Cardiac septum (tissue), 1 donor: Measurements from ENCODE around the gene HOXC10. TPM values are rescaled to one million over a fixed set of nuclear protein-coding genes. Genes with fewer than 3 reads are reported as not detected.

Experiments used
- DNase-seq: peaks from one replicate; pipeline ENCODE4 v3.0.0-alpha.2; 2020; ENCODE audit warnings: low spot score
- intact Hi-C: fragments of 100-400 bp; cut with DNase I; formaldehyde crosslinking; loops from one replicate; pipeline ENCODE4 v1.14.0; 2022
- total RNA-seq: library from RNA; stranded (reverse); fragmentation: NEBNext Ultra II Directional; extraction: Animal tissue kit (Norgen Biotek cat#: 25700); gene quantifications from one replicate; pipeline ENCODE4 v1.2.1, GENCODE V29; 2021
- donor health status: DM: no; HTN: no; CAD: no.

The HOXC10 gene
- total RNA-seq, 1 donor from 2014 or later: not detected

DNA sequence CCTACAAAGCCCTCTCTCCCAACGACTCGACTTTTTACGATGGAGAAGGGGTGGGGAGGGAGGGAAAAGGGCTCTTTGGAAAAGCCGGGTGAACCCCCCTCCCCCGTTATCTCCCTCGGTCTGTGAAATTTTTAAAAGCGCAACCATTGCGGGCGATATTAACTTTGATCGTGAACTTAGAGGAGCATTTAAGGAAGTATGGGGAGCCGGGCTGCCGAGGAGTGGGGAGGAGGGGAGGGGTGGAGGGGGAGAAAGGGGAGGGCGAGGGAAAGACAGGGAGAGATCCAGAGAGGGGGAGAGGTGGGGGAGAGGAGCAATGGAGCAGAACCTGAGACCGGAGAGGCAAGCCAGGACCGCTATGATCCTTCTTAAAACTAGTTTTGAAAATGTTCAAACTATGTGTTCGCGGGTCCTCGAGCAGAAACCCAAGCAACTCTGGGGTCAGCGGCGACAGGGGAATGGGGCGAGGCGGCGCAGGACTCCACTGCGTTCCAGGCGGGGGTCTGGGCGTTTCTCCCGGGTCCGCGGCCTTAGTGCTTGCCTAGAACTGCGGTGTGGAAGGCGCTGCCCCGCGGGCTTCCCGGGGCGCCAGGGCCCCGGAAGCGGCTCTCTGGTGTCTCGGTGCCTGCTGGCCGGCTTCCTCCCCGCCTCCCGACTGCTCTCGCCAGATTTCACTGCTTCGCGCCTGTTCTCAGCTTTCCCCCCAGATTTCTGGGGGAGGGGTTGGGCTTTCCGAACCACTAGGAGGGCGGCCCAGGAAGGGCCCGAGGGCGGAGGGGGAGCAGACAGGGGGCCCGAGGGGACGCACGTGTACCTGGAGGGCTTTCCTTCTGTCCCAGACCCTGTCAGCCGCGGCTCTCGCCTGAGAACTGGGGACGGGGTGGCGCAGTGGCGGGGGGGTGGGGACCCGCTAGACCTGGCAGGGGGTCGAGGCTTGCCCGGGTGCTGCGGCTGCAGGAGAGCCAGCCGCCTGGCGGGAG, 10.6 kb upstream of the HOXC10 start, which contains the start of gene HOTAIR:
Gene HOTAIR, minus strand, starts transcription at position 871 of the 980 bp plus-strand sequence.
- intact Hi-C loops: no loop called here
- DNase-seq: no peak

DNA sequence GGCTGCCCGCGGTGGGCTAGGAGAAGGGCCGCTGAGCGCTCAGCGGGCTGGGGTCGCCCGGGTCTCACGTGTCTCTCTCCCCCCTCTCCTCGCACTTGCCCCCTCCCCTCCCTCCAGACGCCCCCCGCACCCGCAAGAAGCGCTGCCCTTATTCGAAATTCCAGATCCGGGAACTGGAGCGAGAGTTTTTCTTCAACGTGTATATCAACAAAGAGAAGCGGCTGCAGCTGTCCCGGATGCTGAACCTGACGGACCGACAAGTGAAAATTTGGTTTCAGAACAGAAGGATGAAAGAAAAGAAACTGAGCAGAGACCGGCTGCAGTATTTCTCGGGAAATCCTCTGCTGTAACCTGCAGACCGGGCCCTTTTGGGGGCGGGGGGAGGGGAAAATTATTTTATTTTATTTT, 9.9 kb upstream of the HOXC10 start:
- intact Hi-C loops: no loop called here
- no peak for DNase-seq

DNA sequence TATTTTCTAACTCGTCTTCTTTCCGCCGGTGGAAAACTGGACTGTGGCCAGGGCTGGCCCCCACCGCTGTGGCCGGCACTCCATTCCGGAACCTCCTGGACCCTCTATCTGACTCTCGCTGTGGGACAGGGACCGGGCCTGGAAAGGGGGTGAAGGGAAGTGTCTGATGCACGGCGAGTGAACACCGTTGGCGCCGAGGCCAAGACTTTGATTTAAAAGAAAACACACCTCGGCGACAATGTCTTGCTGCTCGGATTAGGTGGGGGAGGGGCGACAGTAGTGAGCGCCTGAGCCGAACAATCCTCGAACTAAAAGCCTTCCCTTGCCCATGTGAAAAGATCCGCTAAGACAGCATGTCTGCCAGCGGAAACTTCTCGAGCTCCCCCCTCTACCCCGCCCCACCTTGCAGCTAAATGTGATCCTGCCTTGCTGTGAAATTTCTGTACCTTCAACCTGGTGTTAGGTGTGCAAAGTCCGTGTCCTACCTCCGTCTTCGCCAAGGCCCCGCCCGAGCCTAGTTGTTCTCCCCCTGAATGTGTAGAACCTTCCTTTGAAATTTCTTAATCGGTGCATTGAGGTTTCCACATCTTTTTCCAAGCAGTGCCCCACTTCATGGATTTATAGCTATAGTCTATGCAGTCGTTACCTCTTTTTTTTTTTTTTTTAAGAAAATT, 9.3 kb upstream of the HOXC10 start:
- DNase-seq: no peak
- intact Hi-C loops: no loop called here

DNA sequence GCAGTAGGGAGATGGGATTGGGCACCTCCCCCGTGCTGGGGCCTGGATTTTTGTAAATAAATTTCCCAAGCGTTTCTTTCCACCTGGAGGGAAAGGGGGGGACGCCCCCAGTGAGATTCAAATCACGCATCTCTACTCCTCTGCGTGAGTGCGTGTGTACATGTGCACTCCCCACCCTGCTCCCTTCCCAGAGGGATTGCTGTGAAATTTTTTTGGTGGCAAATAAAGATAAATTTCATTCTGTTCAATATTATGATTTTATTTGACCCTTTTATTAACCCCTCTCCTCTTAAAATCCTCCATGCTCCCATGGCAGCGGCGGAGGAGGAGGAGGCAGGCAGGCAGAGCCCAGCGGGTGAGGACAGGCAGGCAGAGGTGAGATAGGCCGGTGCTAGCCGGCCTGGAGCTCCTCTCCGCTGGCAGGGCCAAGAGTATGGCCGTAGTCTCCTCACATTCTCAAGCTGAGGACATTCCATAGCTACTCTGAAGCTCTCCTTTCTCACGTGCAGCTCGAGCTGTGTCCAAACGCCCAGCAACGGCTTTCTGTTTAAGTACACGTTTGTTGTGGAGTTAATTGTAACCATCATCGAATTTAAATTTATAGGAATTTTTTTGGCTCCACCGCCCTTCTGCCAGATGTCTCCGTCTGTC, 8.6 kb upstream of the HOXC10 start:
- no peak for DNase-seq
- intact Hi-C loops: no loop called here

DNA sequence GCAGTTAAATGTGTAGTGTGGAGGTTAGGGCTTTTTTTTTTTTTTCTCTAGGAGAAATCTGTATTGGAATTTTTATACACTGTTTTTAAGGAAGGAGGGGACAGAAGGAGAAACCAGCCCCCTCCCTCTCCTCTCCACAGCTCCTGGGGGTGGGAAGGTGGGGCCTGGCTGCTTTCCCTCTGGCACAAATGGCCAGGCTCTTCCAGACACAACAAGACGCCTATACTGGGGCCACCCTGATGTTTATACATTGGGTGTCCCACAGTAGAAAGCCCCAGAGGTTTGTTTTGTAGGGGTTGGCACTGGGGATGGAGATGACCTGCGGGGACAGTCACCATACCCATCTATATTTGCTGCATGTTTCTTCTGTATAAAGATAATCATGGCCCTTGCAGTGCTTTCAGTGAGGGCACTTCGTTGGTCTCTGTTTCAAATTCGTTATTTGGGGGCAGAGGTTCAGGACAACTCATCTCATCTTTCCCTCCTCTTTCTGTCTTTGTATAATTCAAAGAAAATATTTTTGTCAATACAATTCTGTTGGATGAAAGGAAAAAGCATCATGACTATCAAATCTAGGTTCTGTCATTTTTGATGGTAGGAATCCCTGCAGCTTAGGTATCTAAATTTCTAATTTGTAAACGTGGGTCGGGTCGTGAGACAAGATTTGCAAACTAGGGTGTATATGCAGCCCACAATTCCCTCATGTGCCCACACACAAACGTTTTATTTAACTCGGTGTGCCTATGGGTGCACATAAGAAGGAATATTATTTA, 7.9 kb upstream of the HOXC10 start:
- intact Hi-C loops: no loop called here
- DNase-seq: no peak

DNA sequence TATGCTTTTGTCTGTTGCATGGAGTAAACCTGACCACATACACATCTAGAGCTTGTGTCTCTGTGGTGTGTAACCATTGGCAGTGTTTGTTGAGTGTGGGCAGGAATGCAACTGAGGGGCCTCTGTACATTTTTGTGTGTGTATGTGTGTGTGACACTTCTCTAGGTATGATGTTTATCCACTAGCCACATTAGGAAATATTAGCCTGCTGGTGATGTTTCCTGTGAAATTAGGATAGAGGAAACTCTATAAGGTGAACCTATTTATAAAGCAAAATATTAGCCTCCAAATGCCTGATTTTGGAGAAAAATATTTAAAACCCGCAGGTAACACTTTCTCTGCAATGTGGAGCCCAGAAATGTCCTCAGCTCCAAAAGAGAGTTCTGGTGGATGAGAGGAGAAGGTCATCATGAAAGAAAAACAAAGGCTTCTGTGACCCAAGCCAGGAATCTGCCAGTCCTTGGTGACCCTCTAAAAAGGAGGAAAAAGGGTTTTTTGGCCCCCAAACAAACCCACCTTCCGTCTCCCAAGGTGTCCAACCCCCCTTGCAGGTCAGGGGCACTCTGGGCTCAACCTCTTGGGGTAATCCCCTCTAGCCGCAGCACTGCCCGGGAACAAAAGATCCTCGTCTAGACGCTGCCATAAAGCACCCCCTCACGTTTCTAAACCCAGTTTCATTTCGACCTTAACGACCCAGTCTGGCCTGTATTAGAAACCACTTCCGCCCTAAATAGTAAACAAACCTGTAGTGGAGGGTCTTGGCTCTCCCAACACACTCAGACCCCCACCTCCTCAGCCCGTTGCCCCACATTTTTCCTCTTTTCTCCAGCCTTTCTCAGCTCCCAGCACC, 7.1 kb upstream of the HOXC10 start:
- intact Hi-C loops: no loop called here
- no peak for DNase-seq

DNA sequence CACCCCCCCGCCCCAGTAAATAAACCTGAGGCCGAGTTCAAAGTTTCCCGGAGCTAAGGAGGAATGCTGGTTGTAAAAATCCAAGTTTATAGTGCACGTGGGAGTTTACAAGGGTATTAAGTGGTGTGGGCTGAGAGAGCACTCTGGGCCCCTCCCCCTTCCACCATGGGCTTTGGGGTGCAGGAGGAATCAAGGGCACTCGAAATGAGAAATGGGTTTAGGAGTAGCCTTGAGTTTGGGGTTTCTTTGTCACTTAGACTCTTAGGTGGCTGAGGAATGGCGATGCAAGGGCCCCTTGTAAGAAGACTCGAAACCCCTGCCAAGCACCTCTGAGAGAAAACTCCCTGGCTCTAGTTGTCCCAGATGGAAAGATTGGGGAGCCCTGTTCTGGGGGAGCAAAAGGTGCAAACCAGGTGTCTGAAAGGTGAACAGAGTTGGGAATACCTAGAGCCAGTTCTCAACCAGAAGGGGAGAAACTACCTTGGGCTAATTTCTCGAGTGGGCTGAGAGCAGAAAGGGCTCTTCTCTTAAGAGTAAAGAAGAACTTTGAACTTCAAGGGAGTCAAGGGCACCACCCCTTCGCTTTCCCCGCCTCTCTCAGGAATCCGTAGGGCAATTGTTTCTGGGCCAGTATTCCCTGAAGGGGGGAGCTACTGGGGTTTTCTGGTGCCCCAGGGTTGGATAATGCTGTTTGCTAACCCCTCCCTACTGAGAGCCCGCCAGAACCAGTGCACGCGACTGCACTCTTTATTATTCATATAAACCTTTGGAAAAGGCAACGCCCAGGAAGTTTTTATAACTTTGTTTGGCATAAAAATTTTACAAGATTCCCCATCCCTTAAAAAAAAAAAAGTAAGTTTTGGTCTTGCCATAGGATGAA, 6.2 kb upstream of the HOXC10 start:
- intact Hi-C loops: no loop called here
- DNase-seq: no peak

DNA sequence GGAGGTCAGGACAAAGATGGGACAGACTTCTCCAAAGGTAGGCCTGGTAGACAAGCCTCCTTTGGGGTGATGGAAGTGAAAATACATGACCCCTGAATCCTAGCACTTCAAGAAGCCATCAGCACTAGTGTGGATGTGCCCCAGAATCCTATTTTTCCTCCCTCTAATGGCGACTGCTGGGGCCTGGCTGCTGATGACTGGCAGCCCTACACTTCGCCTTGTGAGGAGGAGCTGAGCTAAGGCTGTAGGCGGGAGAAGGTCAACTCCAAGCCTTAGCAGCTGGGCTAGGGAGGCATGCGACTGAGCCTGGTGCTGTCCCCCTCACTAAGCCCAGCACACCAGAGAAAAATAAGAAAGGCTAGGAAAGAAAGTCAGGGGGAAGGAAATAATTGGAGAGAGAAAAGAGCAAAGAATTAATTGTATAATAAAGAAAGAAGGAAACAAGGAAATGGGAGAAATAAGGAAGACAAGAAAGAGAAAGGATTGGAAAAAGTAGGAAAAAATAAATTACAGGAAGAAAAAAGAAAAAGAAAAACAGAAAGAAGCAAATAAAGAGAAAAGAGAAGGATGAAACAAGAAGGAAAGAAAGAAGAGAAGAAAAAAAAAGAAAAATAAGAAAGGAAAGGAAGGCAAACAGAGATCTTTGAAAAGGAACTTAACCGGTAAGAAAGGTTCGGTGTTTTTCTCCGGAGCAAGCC, 4.7 kb upstream of the HOXC10 start:
- intact Hi-C loops: no loop called here
- no peak for DNase-seq

DNA sequence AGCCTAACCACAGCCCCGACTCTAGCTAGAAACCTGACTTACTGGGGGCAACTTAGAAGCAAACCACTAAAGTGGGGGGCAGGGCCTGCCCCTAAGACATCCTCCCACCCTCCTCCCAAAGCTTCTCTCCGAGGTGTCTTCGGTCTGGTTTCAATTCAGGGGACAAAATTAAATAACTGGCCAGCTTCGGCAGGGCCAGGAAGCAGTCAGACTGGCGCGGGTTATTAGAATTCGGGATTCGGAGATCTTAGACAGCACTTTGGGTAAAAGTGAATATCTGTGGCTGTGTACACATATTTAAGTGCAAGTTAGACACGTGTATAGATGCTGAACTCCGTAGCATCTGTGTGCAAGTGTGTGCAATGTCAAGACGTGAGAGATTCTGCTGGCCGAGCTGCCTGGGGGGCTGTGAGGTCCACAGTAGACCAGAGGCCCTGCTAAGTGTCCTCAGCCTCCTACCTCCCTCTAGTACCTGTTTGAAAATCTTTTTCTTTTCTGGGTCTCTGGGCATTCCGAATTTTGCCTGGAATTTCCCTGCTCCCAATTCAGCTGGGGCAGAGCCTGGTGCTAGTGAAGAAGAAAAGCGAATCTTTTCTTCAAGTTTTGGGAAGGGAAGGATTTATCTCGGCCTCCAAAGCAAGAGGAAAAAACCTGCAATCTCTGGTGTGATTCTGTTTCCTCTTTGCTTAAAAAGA, 4.0 kb upstream of the HOXC10 start:
- no peak for DNase-seq
- intact Hi-C loops: no loop called here

DNA sequence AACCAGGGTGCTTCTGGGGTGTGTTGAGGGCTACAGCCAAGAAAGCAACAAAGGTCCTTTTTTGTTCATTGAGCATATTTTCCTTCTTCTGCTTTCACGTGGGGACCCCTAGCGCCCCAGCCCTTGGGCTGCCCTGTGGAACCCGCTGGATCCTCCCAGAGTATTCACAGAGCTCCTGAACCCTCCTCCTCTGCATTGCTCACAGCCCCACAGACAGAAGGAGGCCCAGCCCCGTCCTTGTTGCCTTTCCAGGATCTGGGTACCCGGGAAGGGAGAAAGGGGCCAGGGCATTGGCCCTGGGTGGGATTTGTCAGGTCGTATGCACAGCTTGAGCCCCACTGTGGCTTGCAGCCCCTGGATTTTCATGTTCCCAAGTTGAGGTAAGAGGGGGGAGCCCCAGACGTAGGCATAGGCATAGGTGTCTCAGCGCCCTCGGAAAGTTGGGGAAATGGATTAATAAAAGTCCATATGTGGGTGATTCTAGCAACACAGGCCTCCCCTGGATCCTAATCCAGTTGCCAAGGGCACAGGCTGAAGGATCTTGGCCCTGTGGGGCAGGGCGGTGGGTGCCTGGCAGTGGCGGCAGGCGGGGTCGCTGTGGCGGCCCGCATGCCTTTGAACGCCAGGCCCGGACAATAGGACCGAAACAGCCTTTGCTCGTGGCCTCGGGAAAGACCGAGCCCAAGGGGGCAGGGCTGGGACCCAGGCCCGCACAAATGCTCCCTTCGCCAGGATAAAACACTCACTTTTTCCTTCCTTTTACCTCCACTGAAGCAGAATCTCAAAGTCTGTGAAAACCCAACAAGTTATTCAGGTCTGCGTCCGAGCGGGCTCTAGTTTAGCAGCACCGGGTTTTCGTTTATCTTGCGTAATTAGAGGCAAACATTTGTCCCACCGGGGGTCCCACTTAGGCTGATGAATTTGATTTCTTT, 3.0 kb upstream of the HOXC10 start:
- intact Hi-C loops: no loop called here
- no peak for DNase-seq

DNA sequence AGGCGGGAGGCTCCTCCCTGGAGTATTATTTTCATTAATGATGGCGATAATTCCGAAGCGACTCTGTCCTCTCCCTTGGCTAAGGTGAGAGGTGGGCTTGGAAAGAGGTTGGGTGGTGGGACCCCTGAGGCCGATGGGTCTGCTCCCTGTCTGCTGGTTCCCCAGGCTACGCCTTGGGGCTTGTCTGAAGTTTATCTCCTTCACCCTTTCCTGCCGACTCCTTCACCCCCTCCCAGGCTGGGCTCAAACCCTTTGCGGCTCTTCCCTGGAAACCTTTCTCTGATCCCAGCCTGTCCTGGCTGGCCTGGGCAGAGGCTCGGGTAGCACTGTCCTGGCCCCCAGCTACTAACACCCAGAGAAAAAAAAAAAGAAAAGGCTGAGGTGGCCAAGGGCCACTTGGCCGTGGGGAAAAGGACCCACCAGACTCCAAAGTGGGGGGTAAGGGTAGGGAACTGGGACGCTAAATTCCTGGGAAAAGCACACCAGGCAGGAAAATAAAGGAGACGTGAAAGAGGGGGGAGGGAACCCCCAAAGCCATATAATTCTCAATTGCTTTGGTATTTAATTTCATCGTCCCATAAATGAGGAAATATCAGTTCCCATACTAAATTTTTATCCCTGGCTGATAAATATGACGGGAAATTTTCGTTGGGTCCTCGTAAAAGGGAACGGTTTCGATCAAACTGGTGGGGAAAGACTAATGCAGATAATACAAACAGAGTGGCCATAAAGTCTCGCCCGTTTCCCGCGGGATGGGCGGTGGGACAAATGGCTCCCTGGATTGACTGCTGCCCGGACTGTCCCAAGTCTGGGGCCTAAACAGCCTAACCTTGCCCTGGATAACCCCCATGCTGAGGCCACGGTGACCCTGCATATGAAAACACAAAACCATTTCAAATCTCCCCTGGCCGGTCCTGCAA, 2.0 kb upstream of the HOXC10 start:
- DNase-seq: no peak
- intact Hi-C loops: no loop called here

DNA sequence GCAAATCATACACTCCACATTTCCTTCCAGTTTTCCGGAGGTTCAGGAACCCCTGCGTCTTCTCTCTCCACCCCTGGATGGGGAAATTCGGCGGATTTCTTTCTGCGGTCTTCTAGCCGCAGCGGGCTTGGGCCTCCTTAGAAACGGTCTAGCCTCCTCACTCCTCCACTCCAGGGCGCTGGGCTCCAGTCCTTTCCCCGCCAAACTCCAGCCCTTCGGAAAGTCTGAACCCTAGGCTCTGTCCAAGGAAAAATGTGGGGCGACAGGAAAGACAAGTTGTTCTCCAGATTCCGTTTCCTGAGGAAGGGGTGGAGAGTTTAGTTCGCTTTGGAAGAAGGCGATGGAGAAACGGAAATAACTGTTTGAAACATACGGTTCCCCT, 1.4 kb upstream of the HOXC10 start:
- intact Hi-C loops: no loop called here

DNA sequence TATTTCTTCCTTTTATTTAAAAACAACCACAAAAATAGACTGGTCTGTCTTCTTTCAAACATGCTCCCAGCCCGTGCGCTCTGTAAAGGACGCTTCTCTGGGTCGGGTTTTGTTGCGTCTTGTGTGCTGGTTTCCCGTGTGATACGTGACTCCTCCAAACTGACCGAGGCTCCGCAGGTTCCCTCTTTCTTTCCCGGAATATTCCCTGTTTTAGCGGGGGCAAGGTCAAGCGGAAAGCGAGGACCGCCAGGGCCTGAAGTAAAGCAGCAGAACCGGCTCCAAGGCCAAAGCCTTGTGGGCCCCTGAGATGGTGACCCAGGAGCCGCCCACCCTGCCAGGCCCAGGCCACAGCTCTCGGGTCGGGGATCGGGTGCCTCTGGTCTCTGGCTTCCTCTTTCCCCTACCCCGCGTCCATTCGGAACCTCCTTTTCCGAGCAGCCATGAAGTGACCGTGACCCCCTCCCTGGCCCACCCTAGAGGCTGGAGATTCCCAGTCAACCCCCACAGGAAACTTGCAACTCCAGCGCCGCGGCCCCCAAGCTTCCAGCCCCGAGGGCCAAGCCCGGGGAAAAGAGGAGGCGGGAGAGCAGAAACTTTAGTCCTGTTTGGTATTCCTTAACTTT, 885 bp upstream of the HOXC10 start:
- no peak for DNase-seq
- intact Hi-C loops: no loop called here

More for the DNA sequence above, 1.4 kb upstream of the HOXC10 start:
- no peak for DNase-seq

DNA sequence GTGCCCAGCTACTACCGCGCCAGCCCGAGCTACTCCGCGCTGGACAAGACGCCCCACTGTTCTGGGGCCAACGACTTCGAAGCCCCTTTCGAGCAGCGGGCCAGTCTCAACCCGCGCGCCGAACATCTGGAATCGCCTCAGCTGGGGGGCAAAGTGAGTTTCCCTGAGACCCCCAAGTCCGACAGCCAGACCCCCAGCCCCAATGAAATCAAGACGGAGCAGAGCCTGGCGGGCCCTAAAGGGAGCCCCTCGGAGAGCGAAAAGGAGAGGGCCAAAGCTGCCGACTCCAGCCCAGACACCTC, 697 bp downstream of the HOXC10 start:
- DNase-seq: no peak
- intact Hi-C loops: no loop called here
